ENCODE results near the gene KIRREL3. TPM values are rescaled to one million over a fixed set of nuclear protein-coding genes. Genes with fewer than 3 reads are reported as not detected.

KIRREL3 gene
- total RNA-seq, 1 donor from 2014 or later = 0.82 TPM

DNA sequence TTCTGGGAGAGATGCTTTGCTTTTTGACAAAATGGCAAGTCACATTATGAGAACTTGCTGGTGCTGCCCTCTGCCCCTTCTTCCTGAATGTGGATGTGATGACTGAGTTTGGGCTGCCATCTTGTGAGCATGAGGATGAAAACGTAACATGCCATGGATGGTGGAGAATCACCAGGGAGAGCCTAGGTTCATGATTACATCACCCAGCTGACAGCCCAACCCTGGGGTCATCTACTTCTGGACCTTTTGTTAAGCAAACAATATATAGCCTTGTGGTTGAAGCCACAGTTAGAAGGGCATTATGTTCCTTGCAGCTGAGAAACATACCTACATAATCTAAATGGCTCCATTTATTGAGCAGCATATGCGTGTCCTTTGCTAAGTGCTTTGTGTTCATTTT lies 321.5 kb downstream of the KIRREL3 start:
- no peak for DNase-seq (ENCODE audit: low read depth, low spot score)
- Mint-ChIP-seq H3K9me3 (peaks cover 2% of the 10 kb centered on the region), H3K27ac (ENCODE audit: unreplicated experiment) (no peak overlapping the region), H3K27me3 (ENCODE audit: low read depth) (peaks cover 2% of the 10 kb centered on the region), H3K4me1 (no peaks in the 10 kb centered on the region), H3K36me3 (ENCODE audit: low read depth) (no peaks in the 10 kb centered on the region), H3K4me3 (no peak overlapping the region)
- TF ChIP-seq, protein P1, sequence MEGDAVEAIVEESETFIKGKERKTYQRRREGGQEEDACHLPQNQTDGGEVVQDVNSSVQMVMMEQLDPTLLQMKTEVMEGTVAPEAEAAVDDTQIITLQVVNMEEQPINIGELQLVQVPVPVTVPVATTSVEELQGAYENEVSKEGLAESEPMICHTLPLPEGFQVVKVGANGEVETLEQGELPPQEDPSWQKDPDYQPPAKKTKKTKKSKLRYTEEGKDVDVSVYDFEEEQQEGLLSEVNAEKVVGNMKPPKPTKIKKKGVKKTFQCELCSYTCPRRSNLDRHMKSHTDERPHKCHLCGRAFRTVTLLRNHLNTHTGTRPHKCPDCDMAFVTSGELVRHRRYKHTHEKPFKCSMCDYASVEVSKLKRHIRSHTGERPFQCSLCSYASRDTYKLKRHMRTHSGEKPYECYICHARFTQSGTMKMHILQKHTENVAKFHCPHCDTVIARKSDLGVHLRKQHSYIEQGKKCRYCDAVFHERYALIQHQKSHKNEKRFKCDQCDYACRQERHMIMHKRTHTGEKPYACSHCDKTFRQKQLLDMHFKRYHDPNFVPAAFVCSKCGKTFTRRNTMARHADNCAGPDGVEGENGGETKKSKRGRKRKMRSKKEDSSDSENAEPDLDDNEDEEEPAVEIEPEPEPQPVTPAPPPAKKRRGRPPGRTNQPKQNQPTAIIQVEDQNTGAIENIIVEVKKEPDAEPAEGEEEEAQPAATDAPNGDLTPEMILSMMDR (conservative IDR thresholded peaks at IDR 0.05) = no peak

DNA sequence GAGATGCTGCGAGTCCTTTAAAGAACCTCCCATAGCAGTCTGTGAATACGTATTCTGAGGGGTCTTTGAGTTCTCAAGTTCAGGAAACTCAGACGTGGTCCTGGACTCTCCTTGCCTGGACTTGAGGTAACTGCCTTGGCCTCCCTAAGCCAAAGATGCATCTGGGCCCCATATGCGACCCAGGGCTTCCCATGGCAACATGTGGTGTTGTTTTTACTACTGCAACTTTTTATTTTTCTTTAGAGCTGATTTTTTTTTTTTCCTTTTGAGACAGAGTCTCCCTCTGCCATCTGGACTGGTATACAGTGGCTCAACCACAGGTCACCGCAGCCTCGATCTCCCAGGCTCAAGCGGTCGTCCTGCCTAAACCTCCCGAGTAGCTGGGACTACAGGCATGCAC lies 324.0 kb downstream of the KIRREL3 start:
- Mint-ChIP-seq H3K27ac (ENCODE audit: unreplicated experiment) (no peak overlapping the region), H3K36me3 (ENCODE audit: low read depth) (no peaks in the 10 kb centered on the region), H3K4me1 (no peaks in the 10 kb centered on the region), H3K27me3 (ENCODE audit: low read depth) (peaks cover 2% of the 10 kb centered on the region), H3K9me3 (peaks cover 3% of the 10 kb centered on the region), H3K4me3 (no peak overlapping the region)
- no peak for DNase-seq (ENCODE audit: low read depth, low spot score)
- TF ChIP-seq, protein P1 (conservative IDR thresholded peaks at IDR 0.05) = no peak

DNA sequence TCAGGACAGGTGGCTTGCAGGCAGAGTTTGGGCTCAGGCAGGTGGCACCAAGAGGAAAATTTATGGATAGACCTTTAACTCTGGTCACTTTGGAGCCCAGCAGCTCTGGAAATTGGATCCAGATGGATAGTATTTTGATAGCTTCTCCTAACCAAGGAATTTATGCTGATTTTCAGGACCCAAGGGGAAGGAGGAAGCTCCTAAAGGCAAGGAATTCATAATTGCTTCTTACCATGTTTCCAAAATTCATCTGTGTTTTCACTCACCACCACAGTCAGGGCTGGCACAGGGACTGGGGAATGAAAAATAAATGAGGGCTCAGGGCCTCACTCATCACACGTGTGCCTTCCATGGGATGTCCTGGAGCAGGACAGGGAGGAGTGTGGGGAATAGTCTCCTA lies 327.3 kb downstream of the KIRREL3 start:
- H3K4me1 Mint-ChIP-seq = peaks cover 15% of the 10 kb centered on the region
- TF ChIP-seq, protein P1 (conservative IDR thresholded peaks at IDR 0.05) = no peak
- no peaks in the 10 kb centered on the region for H3K27me3 Mint-ChIP-seq (ENCODE audit: low read depth)

GRCh38 chr11:126669416-126669815 lies 331.2 kb downstream of the KIRREL3 start:
- TF ChIP-seq, protein P1 (conservative IDR thresholded peaks at IDR 0.05) = no peak
- no peak for DNase-seq (ENCODE audit: low read depth, low spot score)
- Mint-ChIP-seq H3K27me3 (ENCODE audit: low read depth) (no peaks in the 10 kb centered on the region), H3K9me3 (peaks cover 5% of the 10 kb centered on the region), H3K4me3 (no peak overlapping the region), H3K4me1 (peaks cover 28% of the 10 kb centered on the region), H3K27ac (ENCODE audit: unreplicated experiment) (no peak overlapping the region), H3K36me3 (ENCODE audit: low read depth) (no peaks in the 10 kb centered on the region)

More for the DNA sequence above, 327.3 kb downstream of the KIRREL3 start:
- no peak for DNase-seq (ENCODE audit: low read depth, low spot score)
- Mint-ChIP-seq H3K4me3 (no peak overlapping the region), H3K9me3 (peaks cover 5% of the 10 kb centered on the region), H3K36me3 (ENCODE audit: low read depth) (no peaks in the 10 kb centered on the region), H3K27ac (ENCODE audit: unreplicated experiment) (no peak overlapping the region)

- TF ChIP-seq, protein P1 (conservative IDR thresholded peaks at IDR 0.05) = no peak
- peaks cover 30% of the 10 kb centered on the region for H3K4me1 Mint-ChIP-seq
- H3K27me3 Mint-ChIP-seq (ENCODE audit: low read depth) = no peaks in the 10 kb centered on the region
- no peak for DNase-seq (ENCODE audit: low read depth, low spot score)
- no peak overlapping the region for H3K27ac Mint-ChIP-seq (ENCODE audit: unreplicated experiment)
- no peak overlapping the region for H3K4me3 Mint-ChIP-seq
- no peaks in the 10 kb centered on the region for H3K36me3 Mint-ChIP-seq (ENCODE audit: low read depth)
- no peaks in the 10 kb centered on the region for H3K9me3 Mint-ChIP-seq
These were observed 335.9 kb downstream of the KIRREL3 start for GRCh38 chr11:126664643-126665042.

All from neural crest cell (in vitro differentiated cells).